ENCODE data around the gene DRD3.

Gene DRD3

DNA sequence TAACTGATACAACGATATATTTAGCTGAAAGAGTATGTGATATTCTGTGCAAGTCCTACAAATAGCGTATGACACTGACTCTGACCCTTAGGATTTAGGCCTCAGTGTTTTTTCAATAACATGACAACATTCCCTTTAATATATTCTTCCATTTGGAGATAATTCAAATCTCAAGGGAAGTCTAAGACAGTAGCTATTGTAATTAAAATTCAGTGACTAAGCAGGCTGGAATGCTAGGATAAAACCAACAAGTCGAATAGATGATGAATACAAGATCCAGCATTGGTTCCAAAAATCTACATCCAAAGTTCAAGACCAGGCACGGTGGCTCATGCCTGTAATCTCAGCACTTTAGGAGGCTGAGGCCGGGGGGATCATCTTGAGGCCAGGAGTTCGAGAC is 66.2 kb downstream of the DRD3 start:
- TF ChIP-seq, protein P1, sequence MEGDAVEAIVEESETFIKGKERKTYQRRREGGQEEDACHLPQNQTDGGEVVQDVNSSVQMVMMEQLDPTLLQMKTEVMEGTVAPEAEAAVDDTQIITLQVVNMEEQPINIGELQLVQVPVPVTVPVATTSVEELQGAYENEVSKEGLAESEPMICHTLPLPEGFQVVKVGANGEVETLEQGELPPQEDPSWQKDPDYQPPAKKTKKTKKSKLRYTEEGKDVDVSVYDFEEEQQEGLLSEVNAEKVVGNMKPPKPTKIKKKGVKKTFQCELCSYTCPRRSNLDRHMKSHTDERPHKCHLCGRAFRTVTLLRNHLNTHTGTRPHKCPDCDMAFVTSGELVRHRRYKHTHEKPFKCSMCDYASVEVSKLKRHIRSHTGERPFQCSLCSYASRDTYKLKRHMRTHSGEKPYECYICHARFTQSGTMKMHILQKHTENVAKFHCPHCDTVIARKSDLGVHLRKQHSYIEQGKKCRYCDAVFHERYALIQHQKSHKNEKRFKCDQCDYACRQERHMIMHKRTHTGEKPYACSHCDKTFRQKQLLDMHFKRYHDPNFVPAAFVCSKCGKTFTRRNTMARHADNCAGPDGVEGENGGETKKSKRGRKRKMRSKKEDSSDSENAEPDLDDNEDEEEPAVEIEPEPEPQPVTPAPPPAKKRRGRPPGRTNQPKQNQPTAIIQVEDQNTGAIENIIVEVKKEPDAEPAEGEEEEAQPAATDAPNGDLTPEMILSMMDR (IDR thresholded peaks at IDR 0.05; ENCODE audit: low read depth, low read length, missing control alignments): no peak

DNA sequence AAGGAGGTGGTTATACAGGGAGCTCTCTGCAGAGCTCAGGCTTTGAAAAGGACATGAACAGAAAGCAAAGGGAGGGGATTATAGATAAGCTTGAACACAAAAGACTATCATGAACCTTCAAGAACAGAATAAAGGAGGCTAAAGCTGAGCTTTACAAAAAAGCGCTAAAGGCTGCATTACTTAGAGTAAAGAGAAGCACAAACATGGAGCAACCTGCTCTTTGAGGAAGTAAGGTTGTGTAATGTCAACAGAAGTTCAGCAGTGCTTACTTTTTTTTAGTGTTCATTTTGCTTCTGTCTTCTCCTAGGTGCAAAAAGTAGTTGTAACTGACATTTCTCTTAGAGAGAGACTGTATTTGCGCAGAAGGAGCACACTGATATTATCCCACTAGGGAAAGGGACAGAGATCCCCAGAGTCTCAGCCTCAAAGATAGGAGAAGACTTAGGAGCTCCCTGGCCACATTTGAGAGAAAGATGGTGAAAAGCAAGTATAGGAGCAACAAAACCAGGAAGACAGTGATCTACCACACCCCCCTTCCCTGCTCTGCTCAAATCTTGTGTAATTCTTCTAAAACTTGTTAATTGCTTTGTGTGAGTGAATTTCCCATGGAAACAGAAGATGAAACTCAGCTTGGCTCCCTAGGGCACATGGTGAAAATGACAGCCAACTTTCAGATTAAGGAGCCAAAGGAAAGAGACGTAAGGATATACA is 67.6 kb downstream of the DRD3 start:
- DNase-seq (ENCODE audit: low read depth): no peak
- H3K4me3 ChIP-seq (ENCODE audit: low read depth, low read length): no peak overlapping the region
- TF ChIP-seq, protein P1 (IDR thresholded peaks at IDR 0.05; ENCODE audit: low read depth, low read length, missing control alignments): no peak

More for the DNA sequence above, 66.2 kb downstream of the DRD3 start:
- DNase-seq (ENCODE audit: low read depth): no peak
- no peak overlapping the region for H3K4me3 ChIP-seq (ENCODE audit: low read depth, low read length)

DNA sequence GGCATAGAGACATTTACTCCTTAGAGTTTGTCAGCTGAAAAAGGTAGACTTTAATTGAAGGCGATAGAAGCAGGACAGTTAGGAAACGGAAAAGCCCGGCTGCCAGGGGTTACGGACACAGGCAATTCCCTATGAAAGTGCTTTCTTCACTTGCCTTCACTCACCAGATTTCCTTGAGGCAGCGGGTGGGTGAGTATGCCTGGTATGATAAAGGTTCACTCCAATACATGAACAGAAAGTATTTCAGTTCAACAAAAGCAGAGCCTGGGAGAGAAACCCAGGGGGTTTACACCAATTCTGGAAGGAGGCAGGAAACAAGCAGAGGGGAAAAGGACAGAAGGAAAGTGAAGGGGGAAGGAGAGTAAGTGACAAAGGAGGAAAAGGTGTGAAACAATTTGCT is 68.4 kb downstream of the DRD3 start:
- DNase-seq (ENCODE audit: low read depth): no peak
- TF ChIP-seq, protein P1 (IDR thresholded peaks at IDR 0.05; ENCODE audit: low read depth, low read length, missing control alignments): no peak
- no peak overlapping the region for H3K4me3 ChIP-seq (ENCODE audit: low read depth, low read length)

GRCh38 chr3:114108137-114108536 is 70.7 kb downstream of the DRD3 start:
- H3K4me3 ChIP-seq (ENCODE audit: low read depth, low read length): no peak overlapping the region
- no peak for DNase-seq (ENCODE audit: low read depth)
- TF ChIP-seq, protein P1 (IDR thresholded peaks at IDR 0.05; ENCODE audit: low read depth, low read length, missing control alignments): no peak

- no peak for DNase-seq (ENCODE audit: low read depth)
- TF ChIP-seq, protein P1 (IDR thresholded peaks at IDR 0.05; ENCODE audit: low read depth, low read length, missing control alignments): no peak
- no peak overlapping the region for H3K4me3 ChIP-seq (ENCODE audit: low read depth, low read length)
Measured at GRCh38 chr3:114104414-114104813, 74.4 kb downstream of the DRD3 start.

GRCh38 chr3:114103858-114104257 is 75.0 kb downstream of the DRD3 start:
- TF ChIP-seq, protein P1 (IDR thresholded peaks at IDR 0.05; ENCODE audit: low read depth, low read length, missing control alignments): no peak
- no peak for DNase-seq (ENCODE audit: low read depth)

DNA sequence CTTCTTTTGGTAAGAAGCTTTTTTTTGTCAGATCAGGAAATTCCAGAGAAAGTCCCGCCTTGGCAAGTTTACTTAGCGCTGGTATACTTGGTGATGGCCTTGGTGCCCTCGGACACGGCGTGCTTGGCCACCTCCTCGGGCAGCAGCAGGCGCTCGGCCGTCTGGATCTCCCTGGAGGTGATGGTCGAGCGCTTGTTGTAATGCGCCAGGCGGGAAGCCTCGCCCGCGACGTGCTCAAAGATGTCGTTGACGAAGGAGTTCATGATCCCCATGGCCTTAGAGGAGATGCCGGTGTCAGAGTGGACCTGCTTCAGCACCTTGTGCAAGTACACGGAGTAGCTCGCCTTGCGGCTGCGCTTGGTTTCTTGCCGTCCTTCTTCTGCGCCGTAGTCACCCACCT is 75.7 kb downstream of the DRD3 start:
- TF ChIP-seq, protein P1 (IDR thresholded peaks at IDR 0.05; ENCODE audit: low read depth, low read length, missing control alignments): no peak
- no peak overlapping the region for H3K4me3 ChIP-seq (ENCODE audit: low read depth, low read length)
- DNase-seq (ENCODE audit: low read depth): no peak

More at GRCh38 chr3:114103858-114104257, 75.0 kb downstream of the DRD3 start:
- H3K4me3 ChIP-seq (ENCODE audit: low read depth, low read length): no peak overlapping the region

Data from GM12864 (cell line).